Esophagus muscularis mucosa (tissue), 4 donors: ENCODE data around the gene CD109.

Experiments
- CTCF ChIP-seq, 3 experiments: fragments of 200-600 bp in 2 of 3; fragments of 450-650 bp in 1 of 3; sonication (generic) in 2 of 3; IDR thresholded peaks; one replicate each; pipeline ENCODE4 v1.5.1; 2017 to 2019; ENCODE audit warnings: antibody characterized with exemption in 3 of 3, mild to moderate bottlenecking in 2 of 3, moderate library complexity in 1 of 3
- EP300 ChIP-seq: sonication (generic); formaldehyde crosslinking; IDR thresholded peaks from one replicate; pipeline ENCODE4 v1.6.1; 2017; ENCODE audit warnings: antibody characterized with exemption
- POLR2A ChIP-seq: fragments of 450-650 bp; IDR thresholded peaks from one replicate; pipeline ENCODE4 v1.6.1; 2017; ENCODE audit warnings: antibody characterized with exemption, moderate library complexity, mild to moderate bottlenecking, low read depth

- TF ChIP-seq CTCF (IDR thresholded peaks at IDR 0.05) (no peak), POLR2A (no peak), EP300 (no peak)
These were observed 95.3 kb downstream of the CD109 start for GRCh38 chr6:73791336-73791735.
